Endothelial cell of umbilical vein (primary cell): ENCODE data around the gene HOXB5.

Experiments
- CTCF ChIP-seq, 2 donors: IDR thresholded peaks; 1 replicate in 1 of 2; 2 replicates in 1 of 2; pipeline ENCODE4 v1.5.1; 2011; ENCODE audit warnings: low read length in 2 of 2, mild to moderate bottlenecking in 2 of 2, moderate library complexity in 2 of 2, control low read depth in 1 of 2, inconsistent platforms in 1 of 2, low read depth in 1 of 2; ENCODE audit not compliant: insufficient read depth in 1 of 2; ENCODE audit errors: extremely low read depth in 1 of 2
- EZH2 ChIP-seq: IDR thresholded peaks from 2 replicates; pipeline ENCODE4 v1.6.1; 2012; ENCODE audit warnings: borderline replicate concordance, low read depth, mild to moderate bottlenecking, moderate library complexity, low read length, inconsistent platforms; ENCODE audit not compliant: severe bottlenecking
- FOS ChIP-seq: IDR thresholded peaks from 2 replicates; pipeline ENCODE4 v1.6.1; 2011; ENCODE audit warnings: mild to moderate bottlenecking, low read length, moderate library complexity, borderline replicate concordance; ENCODE audit not compliant: insufficient read depth
- MYC ChIP-seq: IDR thresholded peaks from one replicate; pipeline ENCODE4 v1.6.1; 2011; ENCODE audit warnings: mild to moderate bottlenecking, low read depth, low read length
- POLR2A ChIP-seq: IDR thresholded peaks from 2 replicates; pipeline ENCODE4 v1.6.1; 2012; ENCODE audit warnings: low read depth, mild to moderate bottlenecking, control low read depth, low read length
- POLR2AphosphoS5 ChIP-seq: IDR thresholded peaks from 2 replicates; pipeline ENCODE4 v1.6.1; 2012; ENCODE audit warnings: low read depth, mild to moderate bottlenecking, control low read depth, low read length, moderate library complexity; ENCODE audit not compliant: insufficient read depth

GRCh38 chr17:48626245-48627117 is 32.9 kb upstream of the HOXB5 start, which contains the start of gene HOXB9:
- TF ChIP-seq CTCF (IDR thresholded peaks at IDR 0.05; ENCODE audit: extremely low read depth in 1 of 2, insufficient read depth in 1 of 2, low read depth in 1 of 2, low read length in 2 of 2) (no peak), POLR2AphosphoS5 (no peak), EZH2 (peak; percentile 33), POLR2A (no peak), FOS (no peak), MYC (no peak)
